ENCODE measurements around the gene TMEM9. TPM values are rescaled to one million over a fixed set of nuclear protein-coding genes. Genes with fewer than 3 reads are reported as not detected.
"Not testable (repeated sequence)": the region's sequence is repeated elsewhere in the genome, so short reads cannot be mapped to it uniquely, and the experiment has no call there.

TMEM9 gene
- total RNA-seq, 1 donor from 2014 or later = 13.2 TPM

DNA sequence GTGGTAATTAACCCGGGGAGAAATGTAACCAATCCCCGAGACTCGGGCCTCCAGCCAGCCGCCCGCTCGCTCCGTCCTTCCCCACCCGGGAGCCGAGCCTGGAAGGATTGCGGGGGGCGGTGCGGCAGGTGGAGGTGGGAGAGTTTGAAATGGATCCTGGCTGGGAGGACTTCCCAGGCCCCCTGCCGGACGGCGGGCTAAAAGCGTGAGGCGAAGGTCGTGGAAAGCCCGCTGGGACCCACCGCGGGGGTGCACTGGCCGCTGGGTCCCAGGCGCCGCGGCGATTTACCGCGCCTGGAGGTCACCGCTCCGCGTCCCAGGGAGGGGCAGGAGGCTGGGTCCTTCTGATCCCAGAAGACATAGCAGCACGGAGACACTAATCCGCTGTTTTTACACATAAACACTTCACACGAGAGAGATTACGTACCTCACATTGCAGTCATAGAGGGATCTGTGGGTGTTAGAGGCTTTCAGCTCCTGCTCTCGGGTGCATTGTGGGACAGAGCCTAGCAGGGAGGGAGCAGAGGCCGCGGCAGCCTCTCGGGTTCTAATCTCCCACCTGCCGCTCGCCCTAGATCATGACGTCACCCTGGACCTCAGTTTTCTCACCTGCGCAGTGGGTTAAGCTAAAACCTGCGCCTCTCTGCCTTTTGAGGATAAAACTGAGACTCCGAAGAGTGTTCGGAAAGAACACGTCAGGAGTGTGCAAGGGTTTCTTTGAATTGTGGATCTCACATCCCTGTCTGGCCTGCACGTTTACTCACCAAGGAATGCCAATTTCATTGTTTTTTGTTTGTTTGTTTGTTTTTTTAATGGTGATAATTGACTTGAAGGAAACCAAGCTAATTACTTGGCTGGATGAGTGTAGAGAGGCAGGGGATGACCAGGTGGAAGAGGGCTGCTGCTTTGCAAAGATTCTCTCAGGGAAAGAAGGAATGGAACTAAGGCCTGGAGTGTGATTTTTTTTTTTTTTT, 17.1 kb upstream of the TMEM9 start:
- no peaks in the 10 kb centered on the region for H3K9me3 Mint-ChIP-seq
- peak; percentile 9 for DNase-seq (ENCODE audit: low spot score)
- H3K27ac Mint-ChIP-seq = peak overlapping the region; percentile 65
- no peaks in the 10 kb centered on the region for H3K36me3 Mint-ChIP-seq (ENCODE audit: low read depth)
- peak overlapping the region; percentile 76 for H3K4me3 Mint-ChIP-seq
- intact Hi-C loops (cut with micrococcal nuclease) = loop anchor here (1.0 to 10.0 kb wide), 6 partner anchors 17 to 551 kb away; partner anchors contain the start of genes KIF14, KIF21B and TMEM9
- peaks cover 6% of the 10 kb centered on the region for H3K4me1 Mint-ChIP-seq (ENCODE audit: low read depth)
- H3K27me3 Mint-ChIP-seq (ENCODE audit: insufficient read depth) = peaks cover 17% of the 10 kb centered on the region

DNA sequence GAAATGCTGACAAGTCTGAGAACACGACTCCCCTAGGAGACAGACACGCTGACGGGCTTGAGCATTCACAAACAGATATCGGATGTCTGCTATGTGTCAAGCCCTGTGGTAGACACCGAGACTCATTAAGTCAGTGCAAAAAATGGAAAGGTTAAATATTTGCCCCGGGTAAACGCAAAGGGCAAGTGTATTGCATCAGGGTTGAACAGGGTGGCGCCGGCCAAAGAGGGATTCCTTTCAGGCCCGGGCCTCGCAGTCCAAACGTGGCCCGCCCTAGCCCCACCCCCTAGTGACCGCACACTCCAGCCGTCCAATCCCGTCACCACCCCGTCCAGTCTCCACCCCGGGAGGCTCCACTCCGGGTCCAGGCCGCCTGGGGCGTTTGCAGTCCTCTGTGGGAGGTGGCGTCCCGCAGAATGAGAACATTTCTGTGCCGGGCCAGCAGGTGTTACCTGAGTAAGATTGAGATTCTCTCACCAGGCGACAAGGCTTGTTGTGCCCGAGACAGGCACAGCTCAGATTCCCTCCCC, 16.3 kb upstream of the TMEM9 start:
- peaks cover 6% of the 10 kb centered on the region for H3K4me1 Mint-ChIP-seq (ENCODE audit: low read depth)
- peak overlapping the region; percentile 76 for H3K4me3 Mint-ChIP-seq
- H3K27ac Mint-ChIP-seq = peak overlapping the region; percentile 65
- intact Hi-C loops (cut with micrococcal nuclease) = loop anchor here (1.0 to 10.0 kb wide), 6 partner anchors 16 to 550 kb away; partner anchors contain the start of genes KIF14, KIF21B and TMEM9
- H3K27me3 Mint-ChIP-seq (ENCODE audit: insufficient read depth) = peaks cover 21% of the 10 kb centered on the region
- no peaks in the 10 kb centered on the region for H3K36me3 Mint-ChIP-seq (ENCODE audit: low read depth)
- H3K9me3 Mint-ChIP-seq = no peaks in the 10 kb centered on the region
- DNase-seq (ENCODE audit: low spot score) = peak; percentile 65

- Mint-ChIP-seq H3K4me3 (peak overlapping the region; percentile 76), H3K36me3 (ENCODE audit: low read depth) (no peaks in the 10 kb centered on the region), H3K27ac (no peak overlapping the region), H3K27me3 (ENCODE audit: insufficient read depth) (peaks cover 24% of the 10 kb centered on the region), H3K4me1 (ENCODE audit: low read depth) (peaks cover 6% of the 10 kb centered on the region), H3K9me3 (no peaks in the 10 kb centered on the region)
- intact Hi-C loops (cut with micrococcal nuclease) = loop anchor here (2.0 to 10.0 kb wide), 5 partner anchors 53 to 1132 kb away; partner anchors contain the start of gene KIF14
- no peak for DNase-seq (ENCODE audit: low spot score)
Measured at GRCh38 chr1:201169971-201170532, 15.8 kb upstream of the TMEM9 start.

DNA sequence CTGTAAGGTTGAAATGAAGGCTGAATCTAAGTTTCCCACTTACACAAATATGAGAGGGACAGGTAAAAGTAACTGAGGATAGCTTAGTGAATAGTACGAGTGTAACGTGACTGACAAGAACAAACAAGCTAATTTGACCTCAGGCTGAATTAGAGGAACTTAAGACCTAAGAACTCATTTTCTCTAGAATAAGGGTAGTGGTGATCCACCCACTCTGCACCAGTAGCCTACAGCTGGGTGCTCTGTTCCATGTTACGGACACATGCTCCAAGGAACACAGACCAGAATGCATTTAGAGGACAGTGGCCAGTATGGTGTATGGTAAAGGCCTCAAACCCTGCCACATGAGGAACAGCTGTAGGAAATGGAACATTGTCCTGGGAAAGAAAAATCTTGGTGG, 14.9 kb upstream of the TMEM9 start:
- Mint-ChIP-seq H3K9me3 (no peaks in the 10 kb centered on the region), H3K27ac (no peak overlapping the region), H3K4me1 (ENCODE audit: low read depth) (peaks cover 6% of the 10 kb centered on the region), H3K36me3 (ENCODE audit: low read depth) (no peaks in the 10 kb centered on the region), H3K4me3 (no peak overlapping the region), H3K27me3 (ENCODE audit: insufficient read depth) (peaks cover 24% of the 10 kb centered on the region)
- DNase-seq (ENCODE audit: low spot score) = no peak
- intact Hi-C loops (cut with micrococcal nuclease) = loop anchor here (5.0 kb wide), 1 partner anchor 1133 kb away; no protein-coding TSS in a partner anchor

GRCh38 chr1:201167041-201167991, 13.0 kb upstream of the TMEM9 start:
- Mint-ChIP-seq H3K36me3 (ENCODE audit: low read depth) (no peaks in the 10 kb centered on the region), H3K9me3 (no peaks in the 10 kb centered on the region), H3K4me3 (no peak overlapping the region), H3K27ac (no peak overlapping the region), H3K27me3 (ENCODE audit: insufficient read depth) (peaks cover 35% of the 10 kb centered on the region), H3K4me1 (ENCODE audit: low read depth) (peaks cover 6% of the 10 kb centered on the region)
- DNase-seq (ENCODE audit: low spot score) = no peak
- intact Hi-C loops (cut with micrococcal nuclease) = loop anchor here (5.0 kb wide), 1 partner anchor 1135 kb away; no protein-coding TSS in a partner anchor

DNA sequence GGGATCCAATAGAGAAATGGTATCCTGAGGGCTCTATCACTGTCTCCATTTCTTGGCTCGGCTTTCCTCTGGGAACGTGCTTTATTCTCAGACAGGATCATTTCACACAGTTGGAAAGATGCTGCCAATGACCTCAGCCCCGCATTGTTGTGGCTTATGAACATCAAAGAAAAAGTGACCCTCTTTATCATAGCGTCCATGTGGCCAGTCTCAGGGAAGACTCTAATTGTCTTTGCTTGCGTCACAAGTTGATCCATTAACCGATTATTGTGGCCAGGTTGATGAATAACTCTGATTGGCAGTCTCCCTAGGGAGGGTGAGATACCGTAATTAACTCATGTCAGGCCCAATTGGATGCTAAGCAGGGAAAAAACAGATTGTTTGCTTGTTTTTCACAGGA, 10.4 kb upstream of the TMEM9 start:
- Mint-ChIP-seq H3K4me3 (no peak overlapping the region), H3K36me3 (ENCODE audit: low read depth) (no peaks in the 10 kb centered on the region), H3K27me3 (ENCODE audit: insufficient read depth) (peaks cover 20% of the 10 kb centered on the region), H3K27ac (no peak overlapping the region), H3K4me1 (ENCODE audit: low read depth) (no peaks in the 10 kb centered on the region), H3K9me3 (no peaks in the 10 kb centered on the region)
- DNase-seq (ENCODE audit: low spot score) = no peak
- intact Hi-C loops (cut with micrococcal nuclease) = loop anchor here (5.0 kb wide), 1 partner anchor 1138 kb away; no protein-coding TSS in a partner anchor

GRCh38 chr1:201163707-201164106, 9.4 kb upstream of the TMEM9 start:
- Mint-ChIP-seq H3K36me3 (ENCODE audit: low read depth) (no peaks in the 10 kb centered on the region), H3K27ac (no peak overlapping the region), H3K27me3 (ENCODE audit: insufficient read depth) (peaks cover 18% of the 10 kb centered on the region), H3K4me3 (no peak overlapping the region), H3K4me1 (ENCODE audit: low read depth) (no peaks in the 10 kb centered on the region), H3K9me3 (no peaks in the 10 kb centered on the region)
- DNase-seq (ENCODE audit: low spot score) = no peak
- intact Hi-C loops (cut with micrococcal nuclease) = no loop called here

- H3K36me3 Mint-ChIP-seq (ENCODE audit: low read depth); H3K27ac Mint-ChIP-seq; H3K9me3 Mint-ChIP-seq; DNase-seq (ENCODE audit: low spot score); intact Hi-C loops (cut with micrococcal nuclease); H3K4me3 Mint-ChIP-seq; H3K4me1 Mint-ChIP-seq (ENCODE audit: low read depth): not testable (repeated sequence)
- H3K27me3 Mint-ChIP-seq (ENCODE audit: insufficient read depth) = peaks cover 18% of the 10 kb centered on the region
Measured at GRCh38 chr1:201163036-201163435, 8.8 kb upstream of the TMEM9 start.

- Mint-ChIP-seq H3K4me1 (ENCODE audit: low read depth) (peaks cover 16% of the 10 kb centered on the region), H3K9me3 (no peaks in the 10 kb centered on the region), H3K4me3 (no peak overlapping the region), H3K27ac (no peak overlapping the region), H3K36me3 (ENCODE audit: low read depth) (no peaks in the 10 kb centered on the region), H3K27me3 (ENCODE audit: insufficient read depth) (peaks cover 21% of the 10 kb centered on the region)
- DNase-seq (ENCODE audit: low spot score) = no peak
- intact Hi-C loops (cut with micrococcal nuclease) = loop anchor here (10.0 kb wide), 1 partner anchor 493 kb away; the partner anchor contains the start of gene DDX59
Measured at GRCh38 chr1:201157949-201158348, 3.7 kb upstream of the TMEM9 start.

GRCh38 chr1:201156819-201157218, 2.5 kb upstream of the TMEM9 start:
- Mint-ChIP-seq H3K36me3 (ENCODE audit: low read depth) (no peaks in the 10 kb centered on the region), H3K4me1 (ENCODE audit: low read depth) (peaks cover 23% of the 10 kb centered on the region), H3K27me3 (ENCODE audit: insufficient read depth) (peaks cover 18% of the 10 kb centered on the region), H3K4me3 (no peak overlapping the region), H3K9me3 (no peaks in the 10 kb centered on the region), H3K27ac (no peak overlapping the region)
- intact Hi-C loops (cut with micrococcal nuclease) = loop anchor here (10.0 kb wide), 1 partner anchor 492 kb away; the partner anchor contains the start of gene DDX59
- DNase-seq (ENCODE audit: low spot score) = no peak

- H3K4me1 Mint-ChIP-seq (ENCODE audit: low read depth) = peaks cover 23% of the 10 kb centered on the region
- no peaks in the 10 kb centered on the region for H3K9me3 Mint-ChIP-seq
- no peak for DNase-seq (ENCODE audit: low spot score)
- H3K4me3 Mint-ChIP-seq = no peak overlapping the region
- peaks cover 18% of the 10 kb centered on the region for H3K27me3 Mint-ChIP-seq (ENCODE audit: insufficient read depth)
- H3K36me3 Mint-ChIP-seq (ENCODE audit: low read depth) = no peaks in the 10 kb centered on the region
- no peak overlapping the region for H3K27ac Mint-ChIP-seq
- intact Hi-C loops (cut with micrococcal nuclease) = loop anchor here (10.0 kb wide), 1 partner anchor 492 kb away; the partner anchor contains the start of gene DDX59
Measured at GRCh38 chr1:201156346-201156745, 2.1 kb upstream of the TMEM9 start.

DNA sequence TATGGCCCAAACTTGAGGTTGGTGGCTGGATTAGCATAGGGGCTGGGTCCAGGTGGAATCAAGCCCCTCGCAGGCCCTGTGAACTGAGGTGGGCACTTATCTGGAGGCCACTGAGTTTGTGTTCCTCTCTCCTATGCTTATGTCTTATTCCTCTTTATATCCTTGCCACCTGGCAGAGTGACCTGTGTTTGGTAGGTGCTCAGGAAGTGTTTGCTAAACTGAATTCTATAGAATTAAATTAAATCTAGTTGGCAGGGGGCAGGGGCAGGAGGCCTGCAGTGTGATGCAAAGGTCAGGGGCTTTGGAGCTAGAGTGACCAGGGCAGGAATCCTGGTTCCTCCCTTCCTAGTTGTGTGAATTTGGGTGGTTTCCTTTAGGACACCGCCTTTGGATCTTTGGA, 1.1 kb upstream of the TMEM9 start:
- intact Hi-C loops (cut with micrococcal nuclease) = loop anchor here (2.0 to 10.0 kb wide), 2 partner anchors 491 to 535 kb away; partner anchors contain the start of genes DDX59 and KIF14
- Mint-ChIP-seq H3K27me3 (ENCODE audit: insufficient read depth) (peaks cover 18% of the 10 kb centered on the region), H3K9me3 (no peaks in the 10 kb centered on the region), H3K36me3 (ENCODE audit: low read depth) (peaks cover 2% of the 10 kb centered on the region), H3K27ac (no peak overlapping the region), H3K4me1 (ENCODE audit: low read depth) (peaks cover 23% of the 10 kb centered on the region), H3K4me3 (no peak overlapping the region)
- no peak for DNase-seq (ENCODE audit: low spot score)
